Placental pericyte (primary cell): ENCODE results near the gene SLC34A3. TPM values are rescaled to one million over a fixed set of nuclear protein-coding genes. Genes with fewer than 3 reads are reported as not detected.

Experiments
- total RNA-seq: library from RNA; depleted of rRNA; stranded (reverse); fragments of >200 nt; gene quantifications from 2 replicates; pipeline ENCODE4 v1.2.3, GENCODE V29; 2012

Gene SLC34A3
- not detected in 2 replicates for total RNA-seq

DNA sequence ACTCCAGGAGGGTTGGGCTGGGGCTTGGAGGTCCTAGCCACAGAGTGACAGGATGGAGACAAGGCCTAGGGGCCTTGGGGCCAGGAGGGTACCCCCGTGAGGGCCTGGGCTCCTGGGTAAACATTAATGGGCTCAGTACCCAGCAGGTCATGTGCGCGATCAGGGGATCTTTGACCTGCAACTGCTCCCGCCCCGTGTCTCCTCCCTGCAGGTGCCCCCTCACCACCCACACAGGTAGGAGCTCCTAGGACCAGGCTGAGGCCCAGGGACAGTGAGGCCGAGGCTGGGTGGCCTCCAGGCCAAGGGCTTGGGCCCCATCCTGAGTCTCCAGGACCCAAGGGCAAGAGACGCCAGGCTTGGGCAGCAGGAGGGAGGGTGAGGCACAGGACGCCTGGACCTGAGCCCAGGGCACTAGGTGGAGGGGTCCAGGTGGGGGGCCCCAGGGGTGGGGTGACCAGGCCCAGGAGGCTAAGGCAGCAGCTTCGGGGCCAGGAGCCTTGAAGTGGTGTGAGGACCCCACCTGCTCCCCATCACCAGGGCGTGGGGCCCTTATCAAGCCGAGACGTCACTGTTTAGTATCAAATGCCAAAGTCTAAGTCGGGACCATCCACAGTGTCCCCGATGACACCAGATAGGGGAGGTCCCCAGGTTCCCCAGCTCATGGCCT is at the start of gene SLC34A3:
SLC34A3 (plus strand) TSS at position 197 of the 667 bp plus-strand sequence. CDS start 802 bp downstream, outside the sequence.

DNA sequence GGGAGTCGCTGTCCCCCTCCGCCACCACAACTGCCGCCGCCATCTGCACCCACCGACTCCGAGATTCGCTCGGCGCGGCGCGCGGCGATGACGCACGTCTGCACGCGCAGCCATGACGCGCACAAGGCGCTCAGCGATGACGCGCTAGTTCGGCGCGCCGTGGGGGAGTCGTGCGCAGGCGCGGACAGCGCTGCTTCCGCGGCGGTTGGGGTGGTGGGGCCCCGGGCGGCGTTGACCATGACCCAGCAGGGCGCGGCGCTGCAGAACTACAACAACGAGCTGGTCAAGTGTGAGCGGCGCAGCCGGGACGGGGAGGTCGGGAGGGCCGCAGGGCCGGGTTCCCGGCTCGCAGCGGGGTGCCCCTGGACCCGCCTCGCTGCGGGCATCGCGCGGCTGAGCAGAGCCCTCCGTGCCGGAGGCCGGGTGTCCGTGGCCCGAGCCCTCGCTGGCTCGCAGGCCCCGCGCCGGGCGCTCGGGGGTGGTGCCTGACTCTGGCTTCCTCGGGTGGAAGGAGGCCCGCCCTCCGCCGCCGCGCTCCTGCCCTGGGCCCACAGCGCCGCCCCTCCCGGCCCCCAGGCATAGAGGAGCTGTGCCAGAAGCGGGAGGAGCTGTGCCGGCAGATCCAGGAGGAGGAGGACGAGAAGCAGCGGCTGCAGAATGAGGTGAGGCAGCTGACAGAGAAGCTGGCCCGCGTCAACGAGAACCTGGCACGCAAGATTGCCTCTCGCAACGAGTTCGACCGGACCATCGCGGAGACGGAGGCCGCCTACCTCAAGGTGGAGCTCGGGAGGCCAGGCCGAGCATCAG is 42.0 kb upstream of the SLC34A3 start, which contains the start of the genes ANAPC2 and SSNA1:
ANAPC2 (minus strand) TSS at position 71 of the 807 bp plus-strand sequence; CDS start at position 43, 28 bp downstream.
SSNA1 (plus strand) TSS at position 187 of the 807 bp plus-strand sequence; CDS start at position 238, 51 bp downstream.

DNA sequence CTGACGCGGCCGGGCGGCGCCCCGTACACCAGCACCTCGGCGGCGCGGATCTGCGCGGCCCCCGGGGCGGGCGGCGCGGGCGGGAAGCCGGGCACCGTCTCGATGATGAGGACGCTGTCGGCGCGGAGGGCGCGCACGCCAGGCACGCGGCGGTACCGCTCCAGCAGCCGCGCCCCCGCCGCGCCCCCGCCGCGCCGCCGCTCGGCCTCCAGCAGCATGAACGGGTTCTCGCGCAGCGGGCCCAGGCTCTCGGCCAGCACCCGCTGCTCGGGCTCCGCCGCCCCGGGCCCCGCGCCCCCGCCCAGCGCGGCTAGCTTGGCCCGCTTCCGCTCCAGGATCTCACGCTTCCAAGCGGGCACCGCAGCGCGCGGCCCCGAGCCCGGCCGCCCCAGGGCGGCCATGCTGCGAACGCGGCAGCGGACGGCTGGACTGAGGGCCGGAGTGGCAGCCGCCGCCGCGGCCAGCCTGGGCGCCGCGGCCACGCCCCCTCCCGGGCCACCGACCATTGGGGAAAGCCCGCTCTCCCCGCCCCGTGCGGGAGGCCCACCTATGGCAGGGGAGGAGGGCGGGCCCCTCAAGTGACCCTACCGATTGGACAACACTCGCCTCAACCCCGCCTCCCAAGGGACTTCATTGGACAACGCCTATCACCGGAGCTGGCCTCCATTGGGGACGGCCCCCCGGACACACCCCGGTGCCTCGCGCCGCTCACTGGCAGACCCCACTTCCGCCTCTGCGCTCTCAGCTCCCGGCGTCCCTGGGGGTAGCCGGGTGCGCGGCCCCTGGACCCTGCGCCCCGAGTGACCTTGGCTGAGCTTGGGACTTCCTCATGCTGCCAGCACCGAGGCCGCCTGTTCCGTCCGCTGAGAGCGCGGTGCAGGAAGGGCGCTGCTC is 30.1 kb upstream of the SLC34A3 start, which contains the start of gene TPRN:
TPRN (minus strand) TSS at position 431 of the 894 bp plus-strand sequence; CDS start at position 401, 30 bp downstream.

DNA sequence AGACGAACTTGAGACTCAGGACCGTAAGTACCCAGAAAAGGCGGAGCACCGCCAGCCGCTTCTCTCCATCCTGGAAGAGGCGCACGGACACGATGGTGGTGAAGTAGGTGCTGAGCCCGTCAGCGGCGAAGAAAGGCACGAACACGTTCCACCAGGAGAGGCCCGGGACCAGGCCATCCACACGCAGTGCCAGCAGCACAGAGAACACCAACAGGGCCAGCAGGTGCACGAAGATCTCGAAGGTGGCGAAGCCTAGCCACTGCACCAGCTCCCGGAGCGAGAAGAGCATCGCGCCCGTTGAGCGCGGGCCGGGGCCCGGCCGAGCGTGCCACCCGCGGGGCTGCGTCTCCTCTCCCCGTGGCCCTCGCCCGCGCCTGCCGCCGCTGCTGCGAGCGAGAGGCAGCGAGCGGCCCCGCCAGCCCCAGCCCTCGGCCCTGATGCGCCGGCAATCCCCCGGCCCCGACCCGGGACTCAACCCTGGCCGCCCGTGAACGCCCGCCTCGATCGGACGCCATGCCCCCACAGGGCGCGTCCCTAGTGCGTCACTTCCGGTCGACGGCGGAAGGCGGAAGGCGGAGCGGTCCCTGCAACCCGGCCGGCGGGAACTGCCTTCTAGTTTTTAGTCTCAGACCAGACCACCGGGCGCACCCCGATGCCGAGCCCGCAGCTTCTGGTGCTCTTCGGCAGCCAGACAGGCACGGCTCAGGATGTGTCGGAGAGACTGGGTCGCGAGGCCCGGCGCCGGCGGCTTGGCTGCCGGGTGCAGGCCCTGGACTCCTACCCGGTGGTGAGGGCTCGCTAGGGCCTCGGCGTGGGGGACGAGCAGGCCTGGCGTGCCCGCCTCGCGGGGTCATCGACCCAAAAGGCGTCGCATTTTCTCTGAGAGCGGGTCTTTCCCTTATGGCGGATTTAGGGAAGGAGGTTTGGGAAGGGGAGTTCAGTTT is 25.3 kb upstream of the SLC34A3 start, which contains the start of the genes NDOR1 and TMEM203:
NDOR1 (plus strand) TSS at position 575 of the 944 bp plus-strand sequence; CDS start at position 653, 78 bp downstream.
TMEM203 (minus strand) TSS at position 523 of the 944 bp plus-strand sequence; CDS start at position 289, 234 bp downstream.

DNA sequence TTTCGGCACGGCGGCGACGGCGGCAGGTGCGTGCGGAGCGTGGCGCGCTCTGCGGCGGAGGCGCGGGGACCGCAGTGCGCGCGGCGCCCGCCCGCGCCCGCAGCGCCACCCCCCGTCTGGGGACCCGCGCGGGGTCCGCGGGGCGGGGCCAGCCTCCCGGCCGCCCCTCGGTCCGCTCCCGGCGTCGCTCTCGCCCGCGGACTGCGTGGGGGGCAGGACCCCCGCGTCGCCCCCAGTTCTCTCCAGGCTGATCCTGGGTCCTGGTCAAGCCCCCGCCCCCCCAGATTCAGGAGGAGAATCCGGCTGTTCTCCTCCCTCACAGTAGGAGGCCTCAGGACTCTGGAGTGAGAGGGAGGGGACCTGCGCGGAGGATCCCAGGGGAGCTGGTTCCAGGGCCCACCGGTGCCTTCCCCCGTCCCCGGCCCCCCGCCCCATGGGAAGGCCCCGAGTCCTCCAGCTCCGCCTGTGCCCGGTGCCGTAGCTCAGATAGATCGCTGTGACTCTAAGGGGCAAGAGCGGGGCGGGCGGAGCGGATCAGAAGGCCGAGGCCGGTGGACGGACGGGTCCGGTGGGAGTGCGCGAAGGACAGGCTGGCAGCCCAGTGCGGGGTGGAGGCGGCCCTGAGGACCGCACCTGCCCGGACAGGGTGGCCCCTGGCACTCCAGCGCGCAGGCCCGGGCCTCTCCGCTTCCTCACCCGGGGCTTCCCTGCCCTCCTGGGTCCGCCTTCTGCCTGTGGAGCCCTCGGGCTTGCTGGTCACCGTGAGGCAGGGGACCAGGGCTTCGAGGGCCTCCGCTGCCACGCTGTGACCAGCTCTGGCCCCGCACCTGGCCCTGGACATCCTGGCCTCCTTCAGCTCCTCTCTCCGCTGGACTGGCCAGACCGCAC is 8.3 kb upstream of the SLC34A3 start, which contains the start of gene RNF208:
RNF208 (minus strand) TSS at position 51 of the 888 bp plus-strand sequence. CDS start 1,028 bp downstream, outside the sequence.

DNA sequence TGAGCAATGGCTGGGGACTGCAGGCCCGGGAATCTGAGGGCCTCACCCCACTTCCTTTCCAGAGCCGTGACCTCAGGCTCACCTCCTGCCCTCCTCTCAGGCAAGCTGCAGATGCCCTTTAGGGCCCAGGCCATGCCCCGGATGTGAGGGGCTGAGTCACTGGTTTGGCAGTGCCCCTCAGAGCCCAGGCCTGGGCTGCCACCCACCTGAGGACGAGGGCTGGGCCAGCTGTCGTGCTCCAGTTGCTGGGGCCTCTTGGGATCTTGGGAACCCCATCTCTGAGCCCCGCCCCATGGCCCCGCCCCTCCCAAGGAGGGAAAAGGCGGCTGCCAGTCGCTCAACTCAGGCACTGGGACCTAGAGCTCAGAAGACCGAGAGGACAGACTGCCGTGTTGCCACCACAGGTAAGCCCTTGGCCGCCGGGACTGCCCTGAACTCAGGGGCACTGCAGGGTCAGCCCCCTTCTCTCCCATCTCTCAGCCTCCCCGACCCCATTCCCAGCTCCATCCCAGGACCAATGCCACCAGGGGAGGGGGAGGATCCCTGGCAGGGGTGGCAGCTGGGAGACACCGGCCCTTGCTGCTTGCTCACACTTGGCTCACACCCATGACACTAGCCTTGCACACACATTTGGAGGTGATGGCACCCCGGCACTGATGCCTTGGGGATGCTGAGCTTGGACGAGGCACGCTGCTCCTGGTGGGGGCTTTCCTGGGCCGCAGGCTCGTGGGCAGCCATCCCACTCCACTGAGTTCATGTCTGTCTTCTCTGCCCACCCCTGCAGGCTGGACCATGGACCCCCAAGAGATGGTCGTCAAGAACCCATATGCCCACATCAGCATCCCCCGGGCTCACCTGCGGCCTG is 5.6 kb upstream of the SLC34A3 start, which contains the start of gene CYSRT1:
CYSRT1 (plus strand) TSS at position 345 of the 865 bp plus-strand sequence; CDS start at position 793, 448 bp downstream.

DNA sequence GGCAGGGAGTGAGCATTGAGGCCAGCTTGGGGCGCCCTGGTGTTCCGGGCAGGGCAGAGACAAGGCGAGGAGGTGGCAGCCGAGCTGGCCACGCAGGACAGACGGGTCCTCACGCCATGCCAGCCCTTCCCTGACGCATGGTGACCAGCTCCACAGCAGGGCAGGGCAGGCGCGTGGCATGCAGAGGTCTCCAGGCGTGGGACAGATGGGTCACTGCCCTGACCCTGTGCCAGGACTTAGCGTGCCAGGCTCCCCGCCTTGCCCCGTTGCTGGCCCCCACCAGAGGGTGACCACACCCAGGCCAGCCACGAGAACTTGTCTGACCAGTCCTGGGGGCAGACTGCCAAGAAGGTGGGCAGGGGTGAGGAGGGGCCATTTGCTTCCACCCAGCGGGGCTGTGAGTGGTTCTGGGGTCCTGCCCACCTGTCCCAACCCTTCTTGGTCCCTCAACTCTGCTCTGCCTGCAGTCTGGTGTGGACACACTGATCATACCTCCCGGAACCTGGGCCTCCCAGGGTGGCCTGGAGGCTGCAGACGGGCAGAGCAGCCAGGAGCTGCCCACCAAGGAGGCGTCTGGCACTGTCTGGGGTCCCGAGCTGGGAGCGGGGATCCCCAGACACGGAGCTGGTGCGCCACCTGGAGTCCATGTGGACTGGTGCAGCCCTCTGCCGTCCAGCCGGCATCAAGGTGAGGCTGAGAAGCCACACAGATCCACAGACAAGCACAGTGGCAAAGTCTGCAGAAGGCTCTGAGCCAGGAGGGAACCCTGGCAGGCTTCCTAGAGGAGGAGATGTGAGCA is 3.4 kb upstream of the SLC34A3 start, which contains the start of gene RNF224:
RNF224 (plus strand) TSS at position 449 of the 799 bp plus-strand sequence. CDS start 834 bp downstream, outside the sequence.

DNA sequence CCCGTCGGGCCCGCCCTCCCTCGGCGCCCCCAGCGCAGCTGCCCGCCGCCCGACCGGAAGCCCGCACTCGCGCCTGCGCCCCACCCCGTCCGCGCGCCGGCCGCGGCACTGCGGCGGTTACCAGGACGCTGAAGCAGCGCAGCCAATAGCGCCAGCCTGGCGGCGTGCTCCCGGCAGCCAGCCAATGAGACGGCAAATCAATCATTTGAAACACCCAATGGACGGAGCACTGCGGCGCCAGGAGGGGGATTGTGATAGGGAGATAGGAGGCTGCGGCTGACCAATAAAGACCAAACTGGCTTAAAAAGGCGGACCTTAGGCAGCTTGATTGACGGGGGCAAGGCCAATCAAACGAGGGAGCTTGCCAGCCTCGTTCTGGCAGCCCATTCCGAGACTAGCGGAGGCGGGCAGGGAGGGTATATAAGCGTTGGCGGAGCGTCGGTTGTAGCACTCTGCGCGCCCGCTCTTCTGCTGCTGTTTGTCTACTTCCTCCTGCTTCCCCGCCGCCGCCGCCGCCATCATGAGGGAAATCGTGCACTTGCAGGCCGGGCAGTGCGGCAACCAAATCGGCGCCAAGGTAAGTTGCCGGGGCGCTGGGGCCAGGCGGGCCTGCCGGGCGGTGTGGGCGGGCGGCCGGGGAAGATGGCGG is 10.3 kb downstream of the SLC34A3 start, which contains the start of gene TUBB4B:
TUBB4B (plus strand) TSS at position 447 of the 649 bp plus-strand sequence; CDS start at position 521, 74 bp downstream.

GRCh38 chr9:137251194-137251461 is 20.4 kb downstream of the SLC34A3 start, which contains the start of gene STPG3:
Gene STPG3 (plus strand): TSS chr9:137251286. CDS start chr9:137251287, 1 bp downstream.

GRCh38 chr9:137254624-137255447 is 24.1 kb downstream of the SLC34A3 start, which contains the start of gene NELFB:
Gene NELFB (plus strand): TSS chr9:137255327.

GRCh38 chr9:137277329-137278041 is 46.8 kb downstream of the SLC34A3 start, which contains the start of gene TOR4A:
Gene TOR4A (plus strand): TSS chr9:137277726. CDS start chr9:137278690, 964 bp downstream.

